Subcutaneous abdominal adipose tissue (tissue), 5 donors: Measurements from ENCODE around the gene ANKRD18A.

ENCODE experiments used
- H3K27ac ChIP-seq: one replicate; pipeline ENCODE4 v1.7.0; 2013; ENCODE audit warnings: low read depth, mild to moderate bottlenecking, inconsistent platforms, low read length, moderate library complexity
- H3K27me3 ChIP-seq, 5 donors: one replicate each; pipeline ENCODE4 v1.7.0; 2013; ENCODE audit warnings: low read length in 5 of 5, inconsistent platforms in 1 of 5; ENCODE audit not compliant: control insufficient read depth in 5 of 5, insufficient read depth in 4 of 5
- H3K36me3 ChIP-seq, 5 donors: one replicate each; pipeline ENCODE4 v1.7.0; 2013; ENCODE audit warnings: low read length in 5 of 5; ENCODE audit not compliant: control insufficient read depth in 5 of 5, insufficient read depth in 5 of 5
- H3K4me1 ChIP-seq, 5 donors: one replicate each; pipeline ENCODE4 v1.7.0; 2013; ENCODE audit warnings: low read length in 5 of 5, mild to moderate bottlenecking in 3 of 5, moderate library complexity in 1 of 5; ENCODE audit not compliant: control insufficient read depth in 5 of 5, insufficient read depth in 5 of 5
- H3K4me3 ChIP-seq, 5 donors: one replicate each; pipeline ENCODE4 v1.7.0; 2013; ENCODE audit warnings: low read length in 5 of 5, low read depth in 1 of 5
- H3K9ac ChIP-seq, 5 donors: one replicate each; pipeline ENCODE4 v1.7.0; 2013; ENCODE audit warnings: low read length in 5 of 5, mild to moderate bottlenecking in 4 of 5, moderate library complexity in 3 of 5
- H3K9me3 ChIP-seq, 5 donors: one replicate each; pipeline ENCODE4 v1.7.0; 2013; ENCODE audit warnings: low read length in 5 of 5; ENCODE audit not compliant: control insufficient read depth in 5 of 5
- donor health status: healthy.
- donor health status: healthy.
- donor health status: healthy.
- donor health status: healthy.
- donor health status: healthy.

The ANKRD18A gene

DNA sequence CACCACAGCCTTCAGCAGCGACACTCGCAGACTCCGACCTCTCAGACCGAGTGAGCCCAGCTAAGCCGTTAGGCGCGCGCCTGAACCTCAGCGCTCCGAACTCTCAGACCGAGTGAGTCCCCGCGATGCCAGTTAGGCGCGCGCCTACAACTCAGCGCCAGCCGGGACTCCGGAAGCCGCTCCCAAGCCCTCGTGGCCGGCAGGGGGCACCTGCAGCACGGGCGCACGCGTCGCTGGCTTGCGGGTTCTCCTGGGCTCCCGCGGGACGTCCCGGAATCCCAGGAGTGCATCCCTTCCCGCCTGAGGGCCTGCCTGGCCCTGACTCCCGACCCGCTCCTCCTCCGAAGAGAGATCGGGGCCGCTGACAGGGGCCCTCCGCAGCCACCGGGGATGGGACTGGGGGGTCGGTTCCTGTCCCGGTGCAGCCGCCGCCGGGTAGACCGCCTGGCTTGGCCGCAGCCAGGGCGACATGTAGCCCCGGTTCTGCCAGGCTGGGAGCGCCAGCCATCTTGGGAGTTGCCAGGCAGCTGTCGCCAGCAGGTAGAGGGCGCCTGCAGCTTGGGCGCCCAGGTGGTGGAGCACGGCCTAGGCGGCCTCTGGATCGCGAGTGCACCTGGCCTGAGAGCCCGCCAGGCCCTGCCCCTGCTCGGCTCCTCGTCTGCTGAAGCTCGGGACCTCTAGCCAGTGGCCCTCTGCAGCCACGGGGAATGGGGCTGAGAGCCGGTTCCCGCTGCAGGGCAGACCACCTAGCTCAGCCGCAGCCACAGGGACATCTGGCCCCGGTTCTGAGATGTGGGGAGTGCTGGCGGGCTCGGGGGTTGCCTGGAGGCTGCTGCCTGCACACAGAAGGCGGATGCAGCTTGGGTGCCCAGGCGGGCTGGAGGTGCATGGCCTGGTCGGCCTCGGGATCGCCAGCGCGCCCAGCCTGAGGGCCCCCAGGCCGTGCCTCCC, at the start of gene ANKRD18A:
Gene ANKRD18A, minus strand, starts transcription at position 114 of the 951 bp plus-strand sequence. CDS start 311 bp downstream, outside the sequence.
- Histone ChIP-seq H3K27me3 (peaks cover 10 to 39% (median 28%) of the 10 kb centered on the region in 5 donors), H3K27ac (no peak within 1 kb of the TSS)

GRCh38 chr9:38668791-38669466, 48.5 kb upstream of the ANKRD18A start:
- no peaks in the 10 kb centered on the region for H3K36me3 ChIP-seq
- H3K9ac ChIP-seq, result no peak overlapping the region
- H3K4me3 ChIP-seq, result no peak overlapping the region

More for the DNA sequence above, at the start of gene ANKRD18A:
- peaks cover 0 to 29% (median 25%) of the 10 kb centered on the region in 5 donors for H3K4me1 ChIP-seq
- peaks cover 5 to 15% (median 9%) of the 10 kb centered on the region in 5 donors for H3K9me3 ChIP-seq
- H3K4me3 ChIP-seq, result peak within 1 kb of the TSS in 4 of 5 donors; percentile 27 to 59 (median 46)
- H3K36me3 ChIP-seq, result no peaks in the 10 kb centered on the region
- no peak within 1 kb of the TSS for H3K9ac ChIP-seq

GRCh38 chr9:38662763-38663593, 42.6 kb upstream of the ANKRD18A start:
- no peaks in the 10 kb centered on the region for H3K4me1 ChIP-seq
- H3K9ac ChIP-seq, result no peak overlapping the region
- no peaks in the 10 kb centered on the region for H3K9me3 ChIP-seq

More at GRCh38 chr9:38668791-38669466, 48.5 kb upstream of the ANKRD18A start:
- peaks cover 0 to 9% (median 6%) of the 10 kb centered on the region in 5 donors for H3K4me1 ChIP-seq
- H3K27me3 ChIP-seq, result no peaks in the 10 kb centered on the region
- no peaks in the 10 kb centered on the region for H3K9me3 ChIP-seq
- no peak overlapping the region for H3K27ac ChIP-seq

GRCh38 chr9:38659538-38659937, 39.1 kb upstream of the ANKRD18A start:
- Histone ChIP-seq H3K9ac (no peak overlapping the region), H3K9me3 (no peaks in the 10 kb centered on the region), H3K36me3 (no peaks in the 10 kb centered on the region), H3K4me3 (no peak overlapping the region), H3K27ac (no peak overlapping the region), H3K27me3 (peaks cover 0 to 3% (median 2%) of the 10 kb centered on the region in 5 donors), H3K4me1 (no peaks in the 10 kb centered on the region)

More at GRCh38 chr9:38662763-38663593, 42.6 kb upstream of the ANKRD18A start:
- H3K36me3 ChIP-seq, result no peaks in the 10 kb centered on the region
- H3K27me3 ChIP-seq, result no peaks in the 10 kb centered on the region
- H3K4me3 ChIP-seq, result no peak overlapping the region
- H3K27ac ChIP-seq, result no peak overlapping the region

GRCh38 chr9:38656896-38657295, 36.5 kb upstream of the ANKRD18A start:
- H3K4me1 ChIP-seq, result peaks cover 0 to 3% (median 0%) of the 10 kb centered on the region in 5 donors
- no peak overlapping the region for H3K27ac ChIP-seq
- H3K27me3 ChIP-seq, result peaks cover 0 to 6% (median 2%) of the 10 kb centered on the region in 5 donors
- H3K4me3 ChIP-seq, result no peak overlapping the region
- H3K9ac ChIP-seq, result no peak overlapping the region
- H3K9me3 ChIP-seq, result no peaks in the 10 kb centered on the region
- H3K36me3 ChIP-seq, result no peaks in the 10 kb centered on the region

GRCh38 chr9:38652486-38652885, 32.1 kb upstream of the ANKRD18A start:
- Histone ChIP-seq H3K9me3 (no peaks in the 10 kb centered on the region), H3K36me3 (no peaks in the 10 kb centered on the region), H3K27me3 (peaks cover 0 to 6% (median 2%) of the 10 kb centered on the region in 5 donors), H3K4me3 (no peak overlapping the region), H3K9ac (no peak overlapping the region), H3K4me1 (peaks cover 0 to 4% (median 0%) of the 10 kb centered on the region in 5 donors), H3K27ac (no peak overlapping the region)

GRCh38 chr9:38652044-38652443, 31.6 kb upstream of the ANKRD18A start:
- Histone ChIP-seq H3K4me3 (no peak overlapping the region), H3K9me3 (no peaks in the 10 kb centered on the region), H3K36me3 (no peaks in the 10 kb centered on the region), H3K27ac (no peak overlapping the region), H3K9ac (no peak overlapping the region), H3K4me1 (peaks cover 0 to 4% (median 0%) of the 10 kb centered on the region in 5 donors), H3K27me3 (peaks cover 0 to 6% (median 2%) of the 10 kb centered on the region in 5 donors)

- H3K9ac ChIP-seq, result no peak overlapping the region
- no peak overlapping the region for H3K4me3 ChIP-seq
- H3K27ac ChIP-seq, result no peak overlapping the region
- no peaks in the 10 kb centered on the region for H3K36me3 ChIP-seq
- peaks cover 0 to 4% (median 0%) of the 10 kb centered on the region in 5 donors for H3K4me1 ChIP-seq
- no peaks in the 10 kb centered on the region for H3K9me3 ChIP-seq
- H3K27me3 ChIP-seq, result peaks cover 0 to 6% (median 2%) of the 10 kb centered on the region in 5 donors
Measured at GRCh38 chr9:38651400-38652042, 31.1 kb upstream of the ANKRD18A start.

DNA sequence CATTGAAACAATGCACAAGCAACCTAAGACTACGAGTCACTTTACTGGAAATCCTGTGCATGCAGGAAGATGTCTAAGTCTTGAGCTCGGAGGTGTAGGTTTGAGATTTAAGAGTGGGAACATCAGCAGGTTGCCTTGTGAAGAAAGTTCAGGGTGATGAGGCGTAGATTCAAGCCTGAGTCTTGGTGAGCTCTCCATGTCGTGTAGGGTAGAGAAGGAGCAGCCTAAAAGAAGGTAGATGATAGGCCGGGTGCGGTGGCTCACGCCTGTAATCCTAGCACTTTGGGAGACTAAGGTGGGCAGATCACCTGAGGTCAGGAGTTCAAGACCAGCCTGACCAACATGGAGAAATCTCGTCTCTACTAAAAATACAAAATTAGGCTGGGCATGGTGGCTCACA, 30.2 kb upstream of the ANKRD18A start:
- H3K36me3 ChIP-seq, result no peaks in the 10 kb centered on the region
- H3K27me3 ChIP-seq, result peaks cover 0 to 2% (median 0%) of the 10 kb centered on the region in 5 donors
- no peak overlapping the region for H3K4me3 ChIP-seq
- H3K27ac ChIP-seq, result no peak overlapping the region
- H3K4me1 ChIP-seq, result peaks cover 0 to 4% (median 0%) of the 10 kb centered on the region in 5 donors
- no peaks in the 10 kb centered on the region for H3K9me3 ChIP-seq
- H3K9ac ChIP-seq, result no peak overlapping the region
